NOMO-1 treated with dmso at 0.1 percent for 144 hours (cell line): ENCODE data around the gene PRKCE.
"Not testable (repeated sequence)": the region's sequence is repeated elsewhere in the genome, so short reads cannot be mapped to it uniquely, and the experiment has no call there.

ENCODE experiments used
- DNase-seq: peaks from one replicate; lab custom pipeline; 2025; ENCODE audit not compliant: unreplicated experiment; lab: John Stamatoyannopoulos, UW

PRKCE gene

DNA sequence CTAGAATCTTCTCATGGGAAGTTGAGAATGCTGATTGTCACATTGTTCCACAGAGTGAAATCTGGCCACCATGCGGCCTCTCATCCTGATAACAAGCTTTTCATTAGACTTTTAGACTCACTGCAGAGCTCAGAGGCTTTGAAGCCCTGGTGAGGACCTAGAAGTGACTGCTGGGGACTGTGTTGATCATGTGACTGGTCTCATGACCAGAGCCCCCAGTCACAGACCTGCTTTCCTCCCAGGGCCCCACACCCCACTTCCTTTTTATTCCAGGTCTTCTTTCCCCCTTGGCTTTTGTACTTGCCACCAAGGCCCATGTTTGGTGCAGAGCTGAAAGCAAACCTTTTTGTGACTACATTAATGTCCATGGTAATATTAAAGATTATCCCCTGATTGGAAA is 45.2 kb downstream of the PRKCE start:
- no peak for DNase-seq

DNA sequence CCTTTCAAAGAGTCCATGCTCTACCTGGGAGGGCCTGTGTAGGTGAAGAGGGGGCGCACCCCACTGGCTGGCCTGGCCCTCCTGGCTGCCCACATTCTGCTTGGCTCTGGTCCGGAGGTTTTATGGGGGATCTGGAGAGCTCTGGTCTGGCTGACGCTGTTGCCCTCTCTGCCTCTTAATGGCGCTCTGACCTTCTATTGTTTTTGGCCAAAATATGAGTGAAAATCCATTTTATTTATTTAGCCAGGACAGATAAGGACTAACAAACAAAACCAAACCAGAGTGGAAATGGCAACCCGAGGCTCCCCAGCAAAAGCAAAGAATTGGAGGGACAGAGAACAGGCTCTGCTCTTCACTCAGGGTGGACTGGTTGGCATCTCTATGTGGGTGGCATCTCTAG is 45.7 kb downstream of the PRKCE start:
- no peak for DNase-seq

DNA sequence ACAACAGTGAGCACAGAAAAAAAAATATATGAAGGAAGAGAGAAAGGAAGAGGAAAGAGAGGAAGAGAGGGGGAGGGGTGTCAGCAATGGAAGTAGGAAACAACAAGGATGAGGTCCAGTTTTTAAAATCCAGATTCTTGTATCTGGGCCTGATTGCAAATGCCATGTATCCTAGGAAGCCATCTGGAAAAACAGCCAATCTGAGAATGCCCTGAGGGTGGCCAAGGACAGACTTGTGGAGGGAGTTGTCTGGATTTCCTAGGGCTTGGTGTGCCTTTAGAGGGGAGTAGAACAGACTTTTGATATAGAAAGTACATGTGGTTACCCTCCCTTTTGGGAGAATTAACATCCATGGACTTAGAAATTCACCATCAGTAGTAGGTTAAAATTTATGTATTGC is 47.1 kb downstream of the PRKCE start:
- DNase-seq = no peak

DNA sequence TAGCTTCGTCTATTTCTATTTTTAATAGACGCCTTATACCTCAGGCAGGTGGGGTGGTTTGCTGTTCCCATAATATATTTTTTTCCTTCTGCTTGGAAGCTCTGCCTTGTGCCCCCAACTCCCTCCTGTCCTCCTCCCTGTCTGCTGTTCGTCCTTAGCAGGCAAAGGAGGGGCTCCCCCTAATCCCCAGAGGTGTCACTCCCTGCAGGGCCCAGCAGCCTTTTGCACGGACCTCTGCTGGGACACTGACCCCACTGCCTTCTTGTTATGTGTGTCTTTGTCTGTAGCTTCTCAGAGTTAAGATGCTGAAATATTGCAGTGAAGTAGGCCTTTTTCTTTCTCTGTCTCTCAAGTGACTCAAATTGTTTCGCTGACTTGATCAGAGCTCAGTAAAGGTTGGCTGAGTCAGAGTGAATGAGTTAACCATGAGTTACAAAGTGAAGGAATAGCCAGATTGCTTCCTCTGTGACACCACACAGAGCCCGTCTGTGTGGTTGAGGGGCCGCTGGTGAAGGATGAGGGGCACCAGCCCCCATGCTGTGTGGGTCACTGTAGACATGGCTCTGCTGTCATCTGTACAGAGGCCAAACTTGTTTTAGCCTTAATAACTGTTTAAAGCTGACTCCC is 47.7 kb downstream of the PRKCE start:
- no peak for DNase-seq

DNA sequence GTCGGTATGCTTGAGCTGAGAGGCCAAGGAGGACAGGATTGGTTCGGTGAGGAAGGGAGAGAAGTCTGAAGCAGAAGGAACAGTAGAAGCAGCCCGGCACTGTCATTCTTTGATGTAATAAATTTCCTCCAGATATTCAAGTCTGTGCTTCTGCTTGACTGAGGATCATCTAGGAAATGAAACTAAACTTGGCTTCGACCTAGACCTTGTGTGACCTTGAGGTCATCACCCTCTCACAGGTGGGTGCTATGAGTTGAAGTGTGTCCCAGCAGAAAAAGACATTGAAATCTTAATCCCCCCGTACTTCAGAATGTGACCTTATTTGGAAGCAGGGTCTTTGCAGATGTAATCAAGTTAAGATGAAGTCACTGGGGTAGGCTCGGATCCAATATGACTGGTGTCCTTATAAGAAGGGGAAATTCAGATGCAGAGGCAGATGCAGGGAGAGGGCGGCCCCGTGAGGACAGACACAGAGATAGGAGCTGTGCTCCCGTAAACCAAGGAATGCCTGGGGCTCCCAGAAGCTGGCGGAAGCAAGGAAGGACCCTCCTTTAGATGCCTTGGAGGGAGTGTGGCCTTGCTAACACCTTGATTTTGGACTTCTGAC is 49.0 kb downstream of the PRKCE start:
- no peak for DNase-seq

DNA sequence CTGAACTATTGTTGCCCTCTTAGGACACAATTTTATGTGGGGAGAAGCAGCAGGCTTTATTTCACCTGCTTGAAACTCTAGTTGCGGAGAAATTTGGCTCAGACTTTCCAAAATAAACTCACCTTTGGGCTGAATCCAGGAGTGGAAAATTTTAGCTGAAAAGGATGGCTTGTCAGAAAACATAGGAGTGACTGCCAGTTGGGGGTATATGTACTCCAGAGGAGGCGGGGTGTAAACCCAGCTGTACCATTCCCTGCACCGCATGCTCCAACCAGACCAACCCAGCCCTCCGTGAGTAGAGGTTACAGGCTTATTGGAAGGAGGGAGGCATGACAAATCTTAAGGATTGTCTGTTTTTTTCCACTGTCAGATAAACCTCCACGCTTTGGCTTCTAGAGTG is 53.8 kb downstream of the PRKCE start:
- no peak for DNase-seq

DNA sequence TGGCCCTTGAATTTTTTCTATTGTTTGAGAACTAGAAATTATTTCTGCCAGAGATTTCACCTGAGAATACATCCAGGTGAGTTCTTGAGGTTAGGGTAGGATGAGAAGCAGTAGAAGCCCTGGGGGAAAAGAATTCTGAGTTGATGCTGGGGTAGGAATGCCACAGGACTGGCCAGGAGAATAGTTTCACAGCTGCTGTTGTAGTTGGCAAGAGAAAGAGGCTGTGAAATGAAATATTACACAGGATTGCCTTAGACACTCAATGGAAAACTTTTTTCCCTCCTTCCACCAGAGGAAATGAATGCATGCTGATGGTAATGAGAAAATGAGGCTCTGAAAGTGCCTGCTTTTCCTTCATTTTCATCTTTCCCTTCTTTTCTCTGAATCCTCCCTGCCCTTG is 54.6 kb downstream of the PRKCE start:
- no peak for DNase-seq

DNA sequence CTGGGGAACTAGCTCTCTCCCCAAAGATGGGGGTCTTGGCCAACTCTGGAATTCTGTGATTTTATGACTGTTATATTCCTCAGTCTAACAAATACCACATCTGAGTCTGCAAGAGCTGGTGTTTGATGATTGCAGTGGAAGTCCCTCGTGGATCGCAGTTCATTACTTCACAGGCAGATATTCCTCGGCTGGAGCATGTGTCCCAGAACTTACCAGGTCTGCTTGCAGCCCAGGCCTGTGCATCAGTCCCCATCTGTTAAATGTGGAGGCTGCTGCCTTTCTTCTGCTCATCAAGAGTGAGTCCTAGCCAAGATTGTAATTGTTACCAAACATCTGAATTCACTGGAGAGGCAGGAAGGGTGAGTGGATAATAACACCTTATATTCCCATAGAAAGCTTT is 55.5 kb downstream of the PRKCE start:
- no peak for DNase-seq

DNA sequence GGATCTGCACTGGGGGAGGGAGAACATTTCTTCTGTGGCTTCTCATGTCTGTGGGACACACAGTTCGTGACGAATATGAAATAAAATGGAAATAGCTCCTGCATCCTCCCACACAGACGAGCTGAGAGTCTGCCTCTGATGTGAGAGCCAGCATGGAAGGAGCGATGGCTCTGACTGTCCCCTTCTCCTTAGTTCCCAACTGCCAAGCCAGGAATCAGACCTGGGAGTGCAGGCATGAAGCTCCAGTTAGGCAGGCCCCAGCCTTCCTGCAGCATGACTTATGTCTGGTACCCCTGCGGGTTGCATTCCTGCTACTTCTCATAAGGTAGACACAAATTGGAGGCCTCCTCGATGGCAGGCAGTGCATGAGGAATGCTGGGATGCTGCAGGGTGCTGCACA is 56.2 kb downstream of the PRKCE start:
- no peak for DNase-seq

DNA sequence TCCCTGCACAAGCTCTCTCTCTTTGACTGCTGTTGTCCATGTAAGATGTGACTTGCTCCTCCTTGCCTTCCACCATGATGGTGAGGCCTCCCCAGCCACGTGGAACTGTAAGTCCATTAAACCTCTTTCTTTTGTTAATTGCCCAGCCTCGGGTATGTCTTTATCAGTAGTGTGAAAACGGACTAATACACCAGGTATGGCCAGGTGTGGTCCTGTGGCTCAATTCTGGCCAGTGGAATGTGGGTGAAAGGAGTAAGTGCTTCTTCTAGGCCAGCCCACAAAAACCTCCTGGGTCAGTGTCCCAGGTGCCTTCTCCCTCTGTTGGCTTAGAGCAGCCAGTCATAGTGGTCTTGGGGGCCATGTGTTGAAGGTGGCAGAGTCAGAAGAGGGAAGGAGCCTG is 57.0 kb downstream of the PRKCE start:
- DNase-seq = no peak

DNA sequence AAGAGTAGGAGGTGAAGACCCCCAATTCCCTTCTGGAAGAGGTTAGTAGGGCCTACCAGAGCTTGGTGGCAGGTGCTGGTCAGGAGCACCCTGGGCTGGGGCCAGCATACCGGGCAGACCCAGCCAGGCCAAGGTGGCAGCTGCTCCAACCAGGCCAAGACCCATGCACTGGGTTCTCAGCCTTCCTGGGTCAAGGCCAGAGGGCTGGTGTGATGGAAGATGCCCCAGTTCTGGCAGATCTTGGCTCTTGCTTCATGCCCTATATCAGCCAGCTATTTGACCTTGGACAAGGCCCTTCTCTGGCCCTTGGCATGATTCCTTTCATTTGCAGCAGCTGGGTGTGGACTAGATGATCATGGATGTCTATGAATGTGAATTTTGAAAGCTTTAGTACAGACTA is 57.7 kb downstream of the PRKCE start:
- no peak for DNase-seq

DNA sequence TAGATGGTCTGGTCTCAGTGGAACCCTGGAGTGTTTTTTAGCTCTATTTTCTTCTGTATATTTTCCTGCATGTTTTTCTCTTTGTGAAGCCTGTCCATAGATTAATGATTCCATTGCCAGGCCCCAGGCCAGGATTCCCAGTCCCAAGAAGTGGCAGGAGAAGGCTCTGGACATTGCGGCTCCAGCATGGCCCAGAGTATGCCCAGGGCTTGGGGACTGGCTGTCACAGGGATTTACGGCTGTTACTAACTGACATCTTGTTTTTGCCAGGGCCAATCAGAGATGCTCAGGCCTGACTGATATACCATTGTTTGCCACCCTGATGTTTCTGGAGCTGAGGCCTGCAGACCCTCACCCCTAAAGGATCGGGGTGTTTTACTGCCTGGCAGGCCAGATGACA is 59.0 kb downstream of the PRKCE start:
- no peak for DNase-seq

DNA sequence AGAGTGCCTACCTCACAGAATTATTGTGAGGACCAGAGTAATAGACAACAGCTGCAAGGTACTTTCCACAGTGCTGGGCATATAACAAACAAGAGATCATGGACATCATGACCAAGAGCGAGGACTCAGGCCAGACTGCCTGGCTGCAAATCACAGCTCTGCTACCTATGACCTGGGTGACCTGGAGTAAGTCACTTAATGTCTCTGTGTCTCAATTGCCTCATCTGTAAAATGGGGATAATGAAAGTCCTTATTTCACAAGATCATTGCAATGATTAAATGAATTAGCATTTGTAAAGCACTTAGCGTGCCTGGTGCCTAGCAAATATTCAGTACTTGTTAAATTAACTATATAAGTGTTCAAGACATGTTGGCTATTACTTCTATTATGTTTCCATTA is 59.7 kb downstream of the PRKCE start:
- no peak for DNase-seq

DNA sequence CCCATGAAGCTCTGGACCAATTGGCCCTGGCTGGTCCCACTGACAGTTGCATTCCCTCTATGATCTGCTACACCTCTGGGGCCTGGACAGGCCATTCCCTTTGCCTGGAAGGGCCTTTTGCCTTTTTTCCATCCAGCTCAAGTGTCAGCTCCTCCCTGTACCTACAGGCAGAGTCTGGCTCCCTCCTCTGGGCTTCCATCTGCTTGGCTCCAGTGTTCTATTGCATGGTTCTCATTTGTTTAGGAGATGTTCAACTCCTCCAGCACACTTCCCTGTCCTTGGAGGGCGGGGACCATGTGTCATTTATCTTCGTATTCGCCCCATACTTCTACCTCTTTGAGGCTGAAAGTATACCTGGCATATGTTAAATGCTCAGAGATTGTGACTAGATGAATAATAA is 61.1 kb downstream of the PRKCE start:
- DNase-seq = no peak

DNA sequence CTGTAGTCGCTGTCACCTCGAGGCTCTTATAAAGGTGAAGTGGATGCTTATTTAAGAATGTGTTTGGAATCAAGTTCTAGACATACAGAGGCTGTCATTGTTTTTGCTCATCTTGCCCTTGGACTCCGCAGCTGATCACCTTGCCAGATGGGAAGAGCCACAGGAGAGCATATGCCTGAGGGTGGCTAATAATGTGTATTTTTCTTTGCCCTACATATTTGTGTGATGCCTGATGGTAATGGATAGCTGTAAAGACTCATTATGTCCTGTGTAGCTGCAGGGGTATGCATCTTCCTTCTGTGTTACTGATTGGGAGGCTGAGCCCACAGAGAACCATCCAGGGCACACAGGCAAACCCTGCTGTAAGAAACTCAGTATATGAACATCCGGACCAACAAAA is 61.7 kb downstream of the PRKCE start:
- no peak for DNase-seq

DNA sequence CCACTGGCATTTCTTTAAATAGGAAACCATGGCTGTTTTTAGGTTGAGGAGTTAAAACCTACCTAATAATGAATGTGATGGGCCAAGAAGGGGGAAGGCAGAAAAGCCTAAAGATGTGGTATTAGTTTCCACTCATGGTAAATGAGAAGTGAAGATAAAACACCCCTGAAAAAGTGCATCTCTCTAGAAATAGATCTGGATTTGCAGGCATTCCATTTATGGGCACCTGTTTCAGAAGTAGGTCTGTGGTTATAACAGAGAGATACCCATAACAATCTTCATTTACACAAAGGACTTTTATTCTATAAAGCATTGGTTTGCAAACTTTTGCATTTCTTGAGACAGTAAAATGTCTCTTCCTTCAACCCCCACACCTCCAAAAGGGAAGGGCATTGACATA is 62.1 kb downstream of the PRKCE start:
- no peak for DNase-seq

DNA sequence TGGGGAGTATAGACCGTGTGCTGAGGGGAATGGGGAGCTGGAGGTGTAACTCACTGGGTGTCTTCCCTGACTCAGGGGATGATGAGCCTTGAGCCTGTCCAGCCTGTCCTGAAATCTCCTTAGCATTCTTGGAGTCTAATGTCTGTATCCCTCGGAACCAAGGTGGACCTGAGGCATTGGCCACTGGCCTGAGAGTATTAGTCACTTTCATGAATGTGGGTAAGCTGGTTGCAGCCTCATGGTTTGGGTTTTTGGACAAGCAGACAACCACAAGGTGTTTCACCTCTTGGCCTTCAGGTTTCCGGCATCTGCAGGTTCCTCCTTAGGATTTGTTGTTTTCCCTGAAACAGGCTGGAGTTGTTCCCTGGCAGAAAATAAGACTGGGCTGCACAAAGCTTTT is 63.2 kb downstream of the PRKCE start:
- no peak for DNase-seq

DNA sequence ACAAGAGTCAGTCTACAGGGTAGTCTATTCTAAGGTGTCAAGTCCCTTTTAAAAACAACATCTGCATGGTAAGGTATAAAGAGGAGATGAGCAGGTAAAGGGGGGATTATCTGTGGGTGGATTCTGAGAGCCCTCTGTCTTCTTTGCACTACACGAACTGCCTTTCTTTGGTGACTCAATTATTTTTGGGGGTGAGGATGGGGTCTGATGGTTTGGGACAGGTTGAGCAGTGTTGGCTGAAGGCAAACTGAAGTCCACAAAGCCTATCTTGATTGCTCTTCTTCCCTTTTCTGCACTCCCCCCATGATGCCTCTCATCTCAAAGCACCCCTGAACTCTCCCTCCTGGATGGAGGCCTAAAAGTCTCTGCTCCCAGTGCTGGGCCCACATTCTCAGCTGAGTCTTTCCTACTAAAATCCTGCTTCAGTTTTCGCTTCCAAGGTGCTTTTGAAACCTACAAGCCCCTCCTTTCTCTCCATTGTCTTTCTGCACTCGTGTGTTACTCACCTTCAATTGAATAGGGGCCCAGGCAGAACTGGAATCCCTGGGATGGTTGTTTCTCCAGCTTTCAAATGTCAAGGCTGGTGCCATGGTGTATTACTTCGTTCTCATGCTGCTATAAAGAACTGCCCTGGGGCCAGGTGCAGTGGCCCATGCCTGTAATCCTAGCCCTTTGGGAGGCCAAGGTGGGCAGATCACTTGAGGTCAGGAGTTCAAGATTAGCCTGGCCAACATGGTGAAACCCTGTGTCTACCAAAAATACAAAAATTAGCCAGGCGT is 64.3 kb downstream of the PRKCE start:
- no peak for DNase-seq

DNA sequence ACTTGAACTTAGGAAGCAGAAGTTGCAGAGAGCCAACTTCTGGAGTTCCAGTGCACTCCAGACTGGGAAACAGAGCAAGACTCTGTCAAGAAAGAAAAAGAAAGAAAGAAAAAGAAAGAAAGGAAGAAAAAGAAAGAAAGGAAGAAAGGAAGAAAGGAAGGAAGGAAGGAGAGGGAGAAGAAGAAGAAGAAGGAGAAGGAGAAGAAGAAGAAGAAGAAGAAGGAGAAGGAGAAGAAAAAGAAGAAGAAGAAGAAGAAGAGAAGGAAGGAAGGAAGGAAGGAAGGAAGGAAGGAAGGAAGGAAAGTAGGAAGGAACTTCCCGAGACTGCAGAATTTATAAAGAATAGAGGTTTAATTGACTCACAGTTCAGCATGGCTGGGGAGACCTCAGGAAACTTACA is 65.0 kb downstream of the PRKCE start:
- not testable (repeated sequence) for DNase-seq

DNA sequence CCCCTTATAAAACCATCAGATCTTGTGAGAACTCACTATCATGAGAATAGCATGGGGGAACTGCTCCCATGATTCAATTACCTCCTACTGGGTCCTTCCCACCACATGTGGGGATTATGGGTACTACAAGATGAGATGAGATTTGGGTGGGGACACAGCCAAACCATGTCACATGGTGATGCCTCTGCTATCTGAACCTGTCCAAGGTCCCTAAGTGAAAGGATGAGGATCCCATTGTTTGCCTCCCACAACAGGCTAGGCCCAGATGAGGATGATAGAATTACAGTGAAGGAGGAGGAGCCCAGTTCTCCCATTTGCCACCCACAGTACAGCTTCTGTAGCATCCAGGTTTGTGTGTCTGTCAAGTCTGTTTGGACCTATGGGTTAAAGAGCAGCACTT is 65.4 kb downstream of the PRKCE start:
- no peak for DNase-seq

DNA sequence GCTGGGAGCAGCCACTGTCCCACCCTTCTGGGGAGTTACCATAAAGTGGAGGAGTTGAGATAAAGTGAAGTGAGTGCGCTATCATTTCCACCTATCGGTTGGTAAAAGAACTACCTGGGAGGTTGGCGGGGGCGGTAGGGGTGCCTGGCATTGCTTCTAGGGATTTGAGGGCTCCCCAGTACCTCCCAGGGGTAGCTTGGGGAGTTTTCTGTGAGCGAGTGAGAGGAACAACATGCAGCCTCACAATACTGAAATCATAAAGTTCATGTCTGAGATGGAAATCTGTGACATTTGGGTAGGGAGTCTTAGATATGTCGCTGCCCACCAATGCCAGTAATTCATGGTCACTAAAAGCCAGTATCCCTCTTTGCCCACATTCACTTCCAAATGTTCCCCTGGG is 68.7 kb downstream of the PRKCE start:
- no peak for DNase-seq

DNA sequence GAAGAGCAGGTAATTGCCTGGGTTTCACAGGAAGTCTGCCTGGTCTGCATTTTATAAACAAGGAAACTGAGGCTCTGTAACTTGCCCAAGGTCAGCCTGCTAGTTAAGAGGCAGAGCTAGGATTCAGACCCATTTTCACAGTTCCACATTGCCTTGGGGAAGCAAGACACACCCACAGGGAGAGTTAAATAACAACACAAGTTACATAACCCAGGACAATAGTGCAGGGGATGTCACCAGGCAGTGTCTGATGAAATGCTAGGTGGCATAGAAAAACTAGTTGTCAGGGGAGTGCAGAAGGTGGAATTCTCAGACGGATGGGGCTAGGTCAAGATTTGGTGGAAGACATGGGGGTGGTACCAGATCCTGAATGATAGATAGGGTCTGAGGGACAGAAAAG is 69.7 kb downstream of the PRKCE start:
- DNase-seq = no peak

DNA sequence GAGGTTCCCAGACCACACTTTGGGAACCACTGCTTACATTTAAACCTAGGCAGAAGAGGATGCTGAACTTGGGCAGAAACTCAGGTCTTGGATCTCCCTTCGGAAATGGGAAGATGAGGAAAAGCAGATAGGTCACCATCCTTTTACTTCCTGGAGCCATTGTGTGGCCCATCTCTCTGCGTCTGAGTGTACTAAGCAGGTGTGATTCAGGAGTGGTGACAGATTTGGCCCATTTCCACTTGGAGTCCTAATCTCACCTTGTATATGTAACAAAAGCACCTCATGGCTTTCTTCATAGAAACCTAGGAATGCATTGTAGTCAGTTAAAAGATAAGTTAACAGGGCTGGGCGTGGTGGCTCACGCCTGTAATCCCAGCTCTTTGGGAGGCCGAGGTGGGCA is 71.0 kb downstream of the PRKCE start:
- no peak for DNase-seq
